Psoas muscle (tissue), 8 donors: ENCODE results near the gene FABP6. TPM values are rescaled to one million over a fixed set of nuclear protein-coding genes. Genes with fewer than 3 reads are reported as not detected.

Experiments used
- ATAC-seq, 4 donors: fragments of 200-7000 bp; cut with Tn5 transposase; one replicate each; pipeline ENCODE4 v1.9.1; 2020; ENCODE audit warnings: moderate library complexity in 3 of 4, mild to moderate bottlenecking in 2 of 4
- DNase-seq, 2 donors: peaks; one replicate each; pipeline ENCODE4 v3.0.0-alpha.2; 2020
- H3K27ac ChIP-seq: fragments of 200-600 bp; one replicate; pipeline ENCODE4 v1.8.0; 2022
- H3K27me3 ChIP-seq, 3 donors: fragments of 200-600 bp in 1 of 3; one replicate each; pipeline versions ENCODE4 v1.6.1 to v1.8.0; 2013 to 2022; ENCODE audit warnings: low read length in 2 of 3, mild to moderate bottlenecking in 2 of 3, moderate library complexity in 1 of 3; ENCODE audit not compliant: insufficient read depth in 3 of 3
- H3K36me3 ChIP-seq, 2 donors: fragments of 200-600 bp in 1 of 2; one replicate each; pipeline versions ENCODE4 v1.6.1 to v1.8.0; 2013 to 2022; ENCODE audit warnings: low read depth in 1 of 2, mild to moderate bottlenecking in 1 of 2, moderate library complexity in 1 of 2; ENCODE audit not compliant: insufficient read depth in 1 of 2
- H3K4me1 ChIP-seq: fragments of 200-600 bp; one replicate; pipeline ENCODE4 v1.8.0; 2022
- H3K4me3 ChIP-seq: fragments of 200-600 bp; one replicate; pipeline ENCODE4 v1.8.0; 2022; ENCODE audit warnings: mild to moderate bottlenecking
- H3K9me3 ChIP-seq: fragments of 200-600 bp; one replicate; pipeline ENCODE4 v1.8.0; 2022
- whole genome bisulfite sequencing, 3 donors: extraction: QIAGEN DNeasy Blood & Tissue Kit; methylation state at CpG; one replicate each; pipeline versions ENCODE4 v1.1.6 to v1.1.7; 2013; 5-methylcytosine and 5-hydroxymethylcytosine counted together
- intact Hi-C, 2 donors: fragments of 100-400 bp; cut with DNase I; formaldehyde crosslinking; loops; one replicate each; pipeline versions ENCODE4 v1.11.0 to v1.14.2; 2022
- long read RNA-seq, 2 donors: library from polyadenylated mRNA; unstranded; transcript quantifications; one replicate each; pipeline ENCODE4 v2.0.0, GENCODE V29; 2021
- polyA plus RNA-seq, 3 donors: library from polyadenylated mRNA; stranded (reverse); fragments of 200-250 nt; gene quantifications; one replicate each; pipeline ENCODE4 v1.2.3, GENCODE V29; 2013
- total RNA-seq, 4 donors: library from RNA; stranded (reverse); fragmentation: NEBNext Ultra II Directional in 2 of 4; extraction: Animal tissue kit (Norgen Biotek cat#: 25700) in 2 of 4; gene quantifications; one replicate each; pipeline versions ENCODE4 v1.2.1 to v1.2.4, GENCODE V29; 2021 to 2023
- TF ChIP-seq, protein P1 (sequence below): fragments of 200-600 bp; IDR thresholded peaks from one replicate; pipeline ENCODE4 v1.8.0; 2022; ENCODE audit warnings: antibody characterized with exemption
- donor health status: healthy with polysubstance abuse.
- donor health status: DM: no; HTN: no; CAD: no; lungs with moderate emphysema.
- donor health status: Bipolar disorder and iron deficiency.
- donor health status: healthy.
- donor health status: DM: yes; HTN: yes; CAD: no.
- donor health status: DM: no; HTN: no; CAD: no.
- donor health status: DM: no; HTN: no; CAD: no.
- donor health status: DM: yes; HTN: yes; CAD: no.

FABP6 gene, protein sequence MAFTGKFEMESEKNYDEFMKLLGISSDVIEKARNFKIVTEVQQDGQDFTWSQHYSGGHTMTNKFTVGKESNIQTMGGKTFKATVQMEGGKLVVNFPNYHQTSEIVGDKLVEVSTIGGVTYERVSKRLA
- total RNA-seq = under 1 TPM in 1 of 4 donors, not detected in 3; 0.64 TPM
- polyA plus RNA-seq = under 1 TPM in 1 of 3 donors, not detected in 2; 0.05 TPM
- long read RNA-seq, donor 1 = 0 reads
- long read RNA-seq, donor 2 = 0 reads

DNA sequence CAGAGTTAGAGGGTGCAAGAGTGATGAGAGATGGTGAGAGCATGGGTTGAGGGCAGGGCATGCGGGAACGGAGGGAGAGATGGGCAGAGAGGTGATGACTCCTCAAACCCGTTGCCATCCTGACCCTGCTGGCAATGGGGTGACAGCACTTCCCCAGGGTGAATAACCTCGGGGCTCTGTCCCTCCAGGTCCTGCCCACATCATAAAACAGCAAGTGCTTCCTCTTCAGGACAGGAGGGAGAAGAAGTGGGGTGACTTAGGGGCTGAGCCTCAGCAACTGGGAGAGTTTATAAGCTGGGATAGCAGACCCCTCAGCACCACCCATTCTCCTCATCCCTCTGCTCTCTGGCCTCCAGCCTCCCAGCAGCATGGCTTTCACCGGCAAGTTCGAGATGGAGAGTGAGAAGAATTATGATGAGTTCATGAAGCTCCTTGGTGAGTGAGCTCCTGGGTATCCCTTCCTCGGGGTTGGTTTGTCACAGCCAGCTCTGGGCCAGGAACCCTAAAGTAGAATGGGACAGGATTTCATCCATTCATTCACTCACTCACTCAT lies at the start of gene FABP6:
TSS of gene FABP6 (plus strand) at position 317 of the 553 bp plus-strand sequence. CDS start at position 369, 52 bp downstream.
- H3K27me3 ChIP-seq = peaks cover 0 to 2% (median 0%) of the 10 kb centered on the region in 3 donors
- ATAC-seq (no peak), DNase-seq (no peak)
- H3K4me1 ChIP-seq = no peaks in the 10 kb centered on the region
- TF ChIP-seq, protein P1, sequence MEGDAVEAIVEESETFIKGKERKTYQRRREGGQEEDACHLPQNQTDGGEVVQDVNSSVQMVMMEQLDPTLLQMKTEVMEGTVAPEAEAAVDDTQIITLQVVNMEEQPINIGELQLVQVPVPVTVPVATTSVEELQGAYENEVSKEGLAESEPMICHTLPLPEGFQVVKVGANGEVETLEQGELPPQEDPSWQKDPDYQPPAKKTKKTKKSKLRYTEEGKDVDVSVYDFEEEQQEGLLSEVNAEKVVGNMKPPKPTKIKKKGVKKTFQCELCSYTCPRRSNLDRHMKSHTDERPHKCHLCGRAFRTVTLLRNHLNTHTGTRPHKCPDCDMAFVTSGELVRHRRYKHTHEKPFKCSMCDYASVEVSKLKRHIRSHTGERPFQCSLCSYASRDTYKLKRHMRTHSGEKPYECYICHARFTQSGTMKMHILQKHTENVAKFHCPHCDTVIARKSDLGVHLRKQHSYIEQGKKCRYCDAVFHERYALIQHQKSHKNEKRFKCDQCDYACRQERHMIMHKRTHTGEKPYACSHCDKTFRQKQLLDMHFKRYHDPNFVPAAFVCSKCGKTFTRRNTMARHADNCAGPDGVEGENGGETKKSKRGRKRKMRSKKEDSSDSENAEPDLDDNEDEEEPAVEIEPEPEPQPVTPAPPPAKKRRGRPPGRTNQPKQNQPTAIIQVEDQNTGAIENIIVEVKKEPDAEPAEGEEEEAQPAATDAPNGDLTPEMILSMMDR = no peak
- H3K27ac ChIP-seq = no peak within 1 kb of the TSS
- no peak within 1 kb of the TSS for H3K4me3 ChIP-seq
- no peaks in the 10 kb centered on the region for H3K9me3 ChIP-seq
- no peaks in the 10 kb centered on the region for H3K36me3 ChIP-seq
- intact Hi-C loops = no loop called here
- 57 to 62% (median 61%) methylated on average over 7 of the region's 7 CpGs for WGBS, 3 donors

DNA sequence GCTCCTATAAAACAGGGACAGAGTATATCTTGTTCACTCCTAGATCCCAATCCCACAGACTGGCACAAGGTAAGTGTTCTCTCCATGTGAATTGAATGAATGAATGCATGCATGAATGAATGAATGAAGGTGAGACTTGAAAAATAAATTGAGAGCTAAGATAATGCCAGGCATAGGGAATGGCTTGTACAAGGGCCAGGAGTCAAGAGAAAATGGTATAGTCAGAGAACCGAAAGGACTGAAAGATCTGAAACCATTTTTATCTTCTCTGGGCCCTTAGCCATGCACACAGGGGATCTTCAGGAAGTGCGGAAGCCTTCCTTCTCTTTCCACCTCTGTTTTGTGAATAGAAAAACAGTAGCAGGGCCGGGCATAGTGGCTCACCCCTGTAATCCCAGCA lies 48.4 kb upstream of the FABP6 start:
- no peaks in the 10 kb centered on the region for H3K27me3 ChIP-seq
- DNase-seq (no peak), ATAC-seq (no peak)
- H3K36me3 ChIP-seq = no peaks in the 10 kb centered on the region
- TF ChIP-seq, protein P1 = no peak
- 78 to 85% (median 83%) methylated on average over 3 of the region's 3 CpGs for WGBS, 3 donors
- intact Hi-C loops = no loop called here
- no peak overlapping the region for H3K4me3 ChIP-seq
- H3K4me1 ChIP-seq = no peaks in the 10 kb centered on the region
- no peak overlapping the region for H3K27ac ChIP-seq
- H3K9me3 ChIP-seq = no peaks in the 10 kb centered on the region

DNA sequence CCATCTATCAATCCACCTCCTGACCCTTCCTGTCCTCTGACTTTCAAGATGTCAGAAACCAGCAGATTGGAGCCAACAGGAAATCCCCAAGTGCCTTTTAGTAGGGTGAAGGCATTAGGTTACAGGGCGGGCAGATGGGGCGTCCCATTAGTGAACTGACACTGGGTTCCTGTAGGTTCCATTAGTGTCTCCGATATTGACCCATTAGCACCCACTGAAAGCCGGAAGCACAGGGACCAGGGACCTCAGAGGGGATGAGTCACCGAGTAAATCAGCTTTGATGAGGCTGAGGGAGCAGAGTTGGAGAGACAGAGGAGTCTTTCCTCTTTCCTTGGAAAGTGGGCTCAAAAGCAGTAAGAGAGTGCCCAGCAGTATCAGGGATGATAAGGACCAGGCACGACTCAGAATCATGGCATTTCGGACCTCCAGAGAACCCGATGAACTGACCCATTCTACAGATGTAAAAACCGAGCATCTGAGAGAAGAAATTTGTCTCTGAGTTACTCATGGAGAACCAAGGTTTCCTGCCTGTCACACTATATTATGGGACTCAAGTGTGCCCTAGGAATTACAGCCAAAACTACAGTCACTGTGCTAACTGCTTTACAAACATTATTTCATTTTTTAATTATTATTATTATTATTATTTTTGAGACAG lies 47.2 kb upstream of the FABP6 start:
- no peaks in the 10 kb centered on the region for H3K9me3 ChIP-seq
- ATAC-seq = no peak
- no peak overlapping the region for H3K27ac ChIP-seq
- no peak overlapping the region for H3K4me3 ChIP-seq
- TF ChIP-seq, protein P1 = no peak
- no peak for DNase-seq
- H3K36me3 ChIP-seq = no peaks in the 10 kb centered on the region
- WGBS, 3 donors = 80 to 85% (median 81%) methylated on average over 9 of the region's 9 CpGs
- intact Hi-C loops = no loop called here
- H3K4me1 ChIP-seq = no peaks in the 10 kb centered on the region
- H3K27me3 ChIP-seq = peaks cover 0 to 1% (median 0%) of the 10 kb centered on the region in 3 donors

DNA sequence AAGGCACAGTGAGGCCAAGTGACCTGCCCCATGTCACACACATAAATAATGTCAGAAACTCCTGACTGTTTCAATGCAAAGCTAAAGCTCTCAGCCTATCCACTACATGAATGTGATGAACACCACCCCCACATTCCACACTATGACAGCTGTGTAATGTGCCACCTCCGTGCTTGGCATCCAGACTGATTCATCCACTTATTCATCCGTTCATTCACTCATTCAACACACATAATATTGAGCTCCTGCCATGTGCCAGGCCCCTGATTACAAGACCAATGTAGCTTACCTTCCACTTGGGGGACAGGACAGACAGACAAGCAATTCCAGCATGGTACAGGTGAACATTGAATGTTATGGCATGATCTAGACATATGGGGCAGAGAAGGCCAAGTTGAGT lies 46.2 kb upstream of the FABP6 start:
- TF ChIP-seq, protein P1 = no peak
- no peak overlapping the region for H3K27ac ChIP-seq
- 40 to 50% (median 47%) methylated on average over 2 of the region's 2 CpGs for WGBS, 3 donors
- H3K27me3 ChIP-seq = peaks cover 0 to 6% (median 0%) of the 10 kb centered on the region in 3 donors
- ATAC-seq (no peak), DNase-seq (no peak)
- H3K4me3 ChIP-seq = no peak overlapping the region
- H3K4me1 ChIP-seq = no peaks in the 10 kb centered on the region
- H3K36me3 ChIP-seq = no peaks in the 10 kb centered on the region
- intact Hi-C loops = no loop called here
- H3K9me3 ChIP-seq = no peaks in the 10 kb centered on the region
